Loucy (cell line): ENCODE data around the gene KLHL40.

ENCODE experiments used
- H2AFZ ChIP-seq: fragments of 200-600 bp; sonication (generic); 2 replicates; pipeline ENCODE4 v1.6.0; 2016; ENCODE audit warnings: antibody characterized with exemption, mild to moderate bottlenecking, low read length, moderate library complexity
- H3F3A ChIP-seq: fragments of 200-600 bp; 2 replicates; pipeline ENCODE4 v1.6.0; 2016; ENCODE audit warnings: antibody characterized with exemption, low read depth, mild to moderate bottlenecking
- H3K27me3 ChIP-seq: fragments of 200-600 bp; sonication (generic); 2 replicates; pipeline ENCODE4 v1.6.1; 2014; ENCODE audit warnings: low read length, mild to moderate bottlenecking; ENCODE audit not compliant: insufficient read depth, poor library complexity, severe bottlenecking
- H3K36me3 ChIP-seq: fragments of 200-600 bp; sonication (generic); 2 replicates; pipeline ENCODE4 v1.6.1; 2016; ENCODE audit warnings: low read length; ENCODE audit not compliant: insufficient read depth
- H3K4me1 ChIP-seq: fragments of 200-600 bp; sonication (generic); 2 replicates; pipeline ENCODE4 v1.5.1; 2014; ENCODE audit warnings: low read length, mild to moderate bottlenecking; ENCODE audit not compliant: insufficient read depth, poor library complexity, severe bottlenecking
- H3K4me2 ChIP-seq: fragments of 200-600 bp; sonication (generic); 2 replicates; pipeline ENCODE4 v1.6.0; 2014; ENCODE audit warnings: antibody characterized with exemption, low read length, low read depth, mild to moderate bottlenecking; ENCODE audit not compliant: poor library complexity, severe bottlenecking
- H3K4me3 ChIP-seq: fragments of 200-600 bp; sonication (generic); 2 replicates; pipeline ENCODE4 v1.5.1; 2014; ENCODE audit warnings: low read length, mild to moderate bottlenecking, mixed read lengths; ENCODE audit not compliant: poor library complexity, severe bottlenecking
- H3K79me2 ChIP-seq: fragments of 200-600 bp; sonication (generic); 2 replicates; pipeline ENCODE4 v1.6.1; 2014; ENCODE audit warnings: low read length; ENCODE audit not compliant: insufficient read depth
- H3K9ac ChIP-seq: fragments of 200-600 bp; sonication (generic); 2 replicates; pipeline ENCODE4 v1.6.0; 2014; ENCODE audit warnings: mild to moderate bottlenecking, low read depth, low read length, moderate library complexity; ENCODE audit not compliant: poor library complexity, severe bottlenecking
- H3K9me2 ChIP-seq: fragments of 200-600 bp; sonication (generic); replicated peaks from 2 replicates; pipeline ENCODE4 v1.6.1; 2016; ENCODE audit warnings: low read depth, low read length, mixed read lengths
- H3K9me3 ChIP-seq: fragments of 200-600 bp; sonication (generic); 2 replicates; pipeline ENCODE4 v1.6.1; 2014; ENCODE audit warnings: mild to moderate bottlenecking, antibody characterized with exemption, low read length, low read depth; ENCODE audit not compliant: insufficient read depth
- H4K20me1 ChIP-seq: fragments of 200-600 bp; sonication (generic); 2 replicates; pipeline ENCODE4 v1.6.0; 2014; ENCODE audit warnings: antibody characterized with exemption, low read length, mild to moderate bottlenecking; ENCODE audit not compliant: insufficient read depth, poor library complexity, severe bottlenecking
- EZH2phosphoT487 ChIP-seq: fragments of 200-600 bp; IDR thresholded peaks from 2 replicates; pipeline ENCODE4 v1.6.1; 2018; ENCODE audit warnings: antibody characterized with exemption, mild to moderate bottlenecking, moderate library complexity, borderline replicate concordance
- TF ChIP-seq, protein P1 (sequence below): fragments of 200-600 bp; sonication (generic); conservative IDR thresholded peaks from 2 replicates; pipeline ENCODE4 v1.5.1; 2014; ENCODE audit warnings: mild to moderate bottlenecking, antibody characterized with exemption, low read length

Gene KLHL40

DNA sequence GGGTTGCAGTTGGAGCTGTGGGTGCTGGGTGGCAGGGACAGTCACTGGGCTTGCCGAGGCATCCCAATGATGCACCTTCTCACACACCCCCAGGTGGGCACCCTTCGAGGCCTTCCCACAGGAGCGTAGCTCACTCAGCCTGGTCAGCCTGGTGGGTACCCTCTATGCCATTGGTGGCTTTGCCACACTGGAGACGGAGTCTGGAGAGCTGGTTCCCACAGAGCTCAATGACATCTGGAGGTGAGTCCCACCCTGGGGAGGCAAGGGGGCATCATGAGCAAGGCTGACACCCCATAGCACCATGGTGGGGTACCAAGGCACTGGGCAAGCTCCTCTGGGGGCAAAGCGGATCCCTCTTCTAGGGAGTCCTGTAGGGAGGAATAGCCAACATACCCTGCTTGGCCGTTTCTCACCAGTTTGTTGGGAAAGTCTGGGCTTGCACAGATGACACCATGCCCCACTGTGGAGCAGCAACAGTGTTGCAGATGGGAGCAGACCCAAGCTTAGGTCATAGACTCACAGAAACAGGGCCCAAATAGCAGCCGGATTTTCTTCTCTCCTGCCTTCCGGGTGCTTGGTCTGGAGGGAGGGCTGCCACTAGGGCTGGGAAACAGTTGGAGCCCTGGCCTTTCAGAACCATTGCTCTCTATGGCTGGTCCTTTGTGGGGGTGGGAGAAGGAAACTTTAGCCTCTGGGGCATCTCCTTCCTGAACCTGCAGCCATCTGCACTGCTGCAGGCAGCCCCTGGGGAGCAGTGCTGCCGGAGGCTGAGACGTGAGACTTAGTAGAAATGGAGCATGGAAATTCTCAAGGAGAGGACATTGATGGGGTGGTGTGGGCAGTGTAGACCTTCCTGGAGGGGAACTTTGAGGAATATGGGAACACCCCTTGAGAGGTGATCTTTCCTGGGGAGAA lies 5.7 kb downstream of the KLHL40 start:
- Histone ChIP-seq H3K4me1 (no peaks in the 10 kb centered on the region), H3K36me3 (no peaks in the 10 kb centered on the region), H3K4me3 (no peak overlapping the region), H3F3A (no peaks in the 10 kb centered on the region), H3K79me2 (no peaks in the 10 kb centered on the region), H3K9ac (no peak overlapping the region), H4K20me1 (no peaks in the 10 kb centered on the region), H2AFZ (no peak overlapping the region), H3K27me3 (no peaks in the 10 kb centered on the region), H3K4me2 (no peak overlapping the region), H3K9me3 (no peaks in the 10 kb centered on the region), H3K9me2 (no peaks in the 10 kb centered on the region)
- TF ChIP-seq EZH2phosphoT487 = no peak
- TF ChIP-seq, protein P1, sequence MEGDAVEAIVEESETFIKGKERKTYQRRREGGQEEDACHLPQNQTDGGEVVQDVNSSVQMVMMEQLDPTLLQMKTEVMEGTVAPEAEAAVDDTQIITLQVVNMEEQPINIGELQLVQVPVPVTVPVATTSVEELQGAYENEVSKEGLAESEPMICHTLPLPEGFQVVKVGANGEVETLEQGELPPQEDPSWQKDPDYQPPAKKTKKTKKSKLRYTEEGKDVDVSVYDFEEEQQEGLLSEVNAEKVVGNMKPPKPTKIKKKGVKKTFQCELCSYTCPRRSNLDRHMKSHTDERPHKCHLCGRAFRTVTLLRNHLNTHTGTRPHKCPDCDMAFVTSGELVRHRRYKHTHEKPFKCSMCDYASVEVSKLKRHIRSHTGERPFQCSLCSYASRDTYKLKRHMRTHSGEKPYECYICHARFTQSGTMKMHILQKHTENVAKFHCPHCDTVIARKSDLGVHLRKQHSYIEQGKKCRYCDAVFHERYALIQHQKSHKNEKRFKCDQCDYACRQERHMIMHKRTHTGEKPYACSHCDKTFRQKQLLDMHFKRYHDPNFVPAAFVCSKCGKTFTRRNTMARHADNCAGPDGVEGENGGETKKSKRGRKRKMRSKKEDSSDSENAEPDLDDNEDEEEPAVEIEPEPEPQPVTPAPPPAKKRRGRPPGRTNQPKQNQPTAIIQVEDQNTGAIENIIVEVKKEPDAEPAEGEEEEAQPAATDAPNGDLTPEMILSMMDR = no peak

DNA sequence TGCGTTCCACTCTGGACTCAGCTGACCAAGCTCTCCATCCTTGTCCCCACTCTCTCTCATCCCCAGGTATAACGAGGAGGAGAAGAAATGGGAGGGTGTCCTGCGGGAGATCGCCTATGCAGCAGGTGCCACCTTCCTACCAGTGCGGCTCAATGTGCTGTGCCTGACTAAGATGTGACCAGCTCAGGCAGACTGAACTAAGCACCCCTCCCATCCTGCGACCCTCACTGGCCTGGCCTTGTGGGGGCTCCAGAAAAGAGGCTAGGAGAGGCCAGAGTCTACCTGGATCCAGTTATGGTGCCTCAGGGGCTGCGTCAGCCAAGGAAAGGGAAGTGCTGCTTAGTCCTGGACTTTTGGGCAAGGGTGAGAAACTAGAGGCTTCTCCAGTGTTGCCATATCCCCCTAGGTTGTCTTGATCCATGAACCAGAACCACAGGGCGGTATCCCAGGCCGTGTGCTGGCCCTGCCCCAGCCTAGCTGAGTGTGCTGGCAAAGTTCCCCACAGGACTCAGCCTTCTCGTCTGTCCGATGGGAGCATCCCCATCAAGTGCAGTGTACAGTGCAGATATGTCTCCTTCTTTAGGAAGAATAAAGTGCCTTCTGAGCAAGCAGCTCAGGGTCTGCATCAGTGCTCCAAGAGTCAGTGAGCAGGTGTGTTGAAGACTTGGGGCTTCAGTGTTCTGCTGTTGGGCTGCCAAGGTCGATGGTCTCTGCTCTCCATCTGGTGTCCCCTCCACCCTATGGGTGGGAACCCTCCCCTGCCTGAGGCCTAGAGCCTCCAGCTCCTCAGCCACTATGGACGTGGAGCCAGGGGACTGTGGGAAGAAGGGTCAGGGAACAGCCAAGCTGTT lies 6.7 kb downstream of the KLHL40 start:
- H3K9me2 ChIP-seq = no peaks in the 10 kb centered on the region
- no peaks in the 10 kb centered on the region for H3K9me3 ChIP-seq
- no peaks in the 10 kb centered on the region for H4K20me1 ChIP-seq
- H3K4me3 ChIP-seq = no peak overlapping the region
- no peaks in the 10 kb centered on the region for H3K27me3 ChIP-seq
- H2AFZ ChIP-seq = no peak overlapping the region
- no peaks in the 10 kb centered on the region for H3F3A ChIP-seq
- H3K4me1 ChIP-seq = no peaks in the 10 kb centered on the region
- TF ChIP-seq EZH2phosphoT487 = no peak
- TF ChIP-seq, protein P1 = no peak
- no peaks in the 10 kb centered on the region for H3K36me3 ChIP-seq
- H3K4me2 ChIP-seq = no peak overlapping the region
- no peak overlapping the region for H3K9ac ChIP-seq
- H3K79me2 ChIP-seq = no peaks in the 10 kb centered on the region

DNA sequence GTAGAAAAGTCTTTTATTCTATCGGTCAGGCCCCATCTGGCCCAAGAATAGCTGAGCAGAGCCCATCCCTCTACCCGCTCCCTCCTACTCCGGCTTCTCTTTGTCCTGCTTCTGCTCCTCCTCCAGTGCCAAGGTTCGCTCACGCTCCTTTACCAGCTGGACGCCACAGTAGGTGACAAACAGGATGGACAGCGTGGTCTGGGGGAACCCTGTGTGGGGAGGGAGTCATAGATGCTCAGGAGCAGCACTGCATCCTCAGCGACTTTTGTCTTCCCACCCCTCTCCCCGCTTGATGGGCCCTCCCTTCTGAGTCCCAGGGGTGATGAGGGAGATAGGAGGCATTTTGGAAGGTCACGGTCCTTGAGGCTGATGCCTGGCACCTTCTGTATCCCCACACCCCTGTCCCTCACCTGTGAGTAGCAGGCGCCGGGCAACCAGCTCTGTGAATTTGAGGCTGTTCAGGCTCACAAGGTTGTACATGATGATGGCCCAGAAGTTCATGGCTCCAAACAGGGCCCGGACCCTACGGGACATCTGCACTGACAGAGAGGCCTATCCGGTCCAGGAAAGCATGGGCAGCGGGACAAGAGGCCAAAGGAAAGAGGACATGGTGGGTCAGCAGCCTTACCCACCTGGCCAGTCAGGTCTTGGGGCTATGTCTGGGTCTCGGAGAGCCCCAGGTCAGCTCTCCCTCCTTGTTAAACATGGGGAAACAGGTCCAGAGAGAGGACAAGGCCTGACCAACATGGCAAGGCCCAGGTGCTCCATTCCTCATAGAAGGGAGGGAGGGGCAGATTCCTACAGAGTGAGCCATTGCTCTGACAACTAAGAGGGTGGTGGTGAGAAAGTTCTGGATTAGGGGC lies 7.6 kb downstream of the KLHL40 start:
- Histone ChIP-seq H3K9ac (no peak overlapping the region), H3K79me2 (no peaks in the 10 kb centered on the region), H4K20me1 (no peaks in the 10 kb centered on the region), H2AFZ (no peak overlapping the region), H3K9me3 (no peaks in the 10 kb centered on the region), H3K27me3 (no peaks in the 10 kb centered on the region), H3K4me3 (no peak overlapping the region), H3K9me2 (no peaks in the 10 kb centered on the region), H3K4me1 (no peaks in the 10 kb centered on the region), H3K36me3 (no peaks in the 10 kb centered on the region), H3F3A (no peaks in the 10 kb centered on the region), H3K4me2 (no peak overlapping the region)
- TF ChIP-seq, protein P1 = no peak
- no peak for TF ChIP-seq EZH2phosphoT487
